K562 (cell line): ENCODE results near the gene CDH1. TPM values are rescaled to one million over a fixed set of nuclear protein-coding genes. Genes with fewer than 3 reads are reported as not detected.

Experiments used
- ATAC-seq: fragments of 200-7000 bp; cut with Tn5 transposase; 3 replicates; pipeline ENCODE4 v1.9.1; 2020; ENCODE audit warnings: moderate library complexity
- BruUV-seq: library from RNA; stranded (reverse); fragments of 400-500 nt; replicated peaks from 2 replicates; lab custom pipeline; 2021; lab: Mats Ljungman, UMichigan
- CTCF ChIA-PET: fragments of 300-600 bp; formaldehyde crosslinking; extraction: SDS; loops from one replicate; lab custom pipeline; 2021; ENCODE audit warnings: low intra/inter-chr PET ratio; lab: Yijun Ruan, JAX
- POLR2A ChIA-PET: fragments of 300-600, 350-650 bp; sonication (Branson Sonifier 250); formaldehyde crosslinking; extraction: SDS; loops from one replicate; lab custom pipeline; 2021; ENCODE audit warnings: antibody characterized with exemption, inconsistent platforms; lab: Yijun Ruan, JAX
- DNase-seq, 4 experiments: peaks; one replicate each; pipeline versions ENCODE4 v3.0.0 to v3.0.0-alpha.2; 2011 to 2018; ENCODE audit warnings: low spot score in 3 of 4, mixed read lengths in 3 of 4; ENCODE audit errors: extremely low read depth in 1 of 4
- FAIRE-seq: peaks from 2 replicates; lab custom pipeline; 2011; peaks lifted over from hg19 to GRCh38; lab: Jason Lieb, UNC
- H2AFZ ChIP-seq: 2 replicates; pipeline ENCODE4 v1.6.0; 2011; ENCODE audit warnings: low read depth, low read length, control low read depth, inconsistent platforms
- H3K27ac ChIP-seq: fragments of 200-600 bp; 3 replicates; pipeline ENCODE4 v1.8.0; 2011; ENCODE audit warnings: low read depth, mild to moderate bottlenecking, control low read depth, inconsistent platforms, low read length, moderate library complexity, mixed read lengths; ENCODE audit errors: extremely low read depth
- H3K27me3 ChIP-seq, 2 experiments: fragments of 300-600 bp in 1 of 2; 2 replicates in 1 of 2; 3 replicates in 1 of 2; pipeline versions ENCODE4 v1.6.0 to v1.8.0; 2011; ENCODE audit warnings: inconsistent platforms in 2 of 2, low read length in 2 of 2, mild to moderate bottlenecking in 1 of 2, mixed read lengths in 1 of 2, moderate library complexity in 1 of 2; ENCODE audit not compliant: control insufficient read depth in 2 of 2, insufficient read depth in 2 of 2
- H3K36me3 ChIP-seq: fragments of 300-600 bp; 3 replicates; pipeline ENCODE4 v1.8.0; 2011; ENCODE audit warnings: mild to moderate bottlenecking, low read length, inconsistent platforms; ENCODE audit not compliant: control insufficient read depth, insufficient read depth
- H3K4me1 ChIP-seq, 2 experiments: fragments of 200-600 bp in 1 of 2; replicated peaks in 1 of 2; 2 replicates in 1 of 2; 3 replicates in 1 of 2; pipeline versions ENCODE4 v1.5.1 to v1.8.0; 2011; ENCODE audit warnings: inconsistent platforms in 2 of 2, low read length in 2 of 2, mild to moderate bottlenecking in 1 of 2, mixed read lengths in 1 of 2, moderate library complexity in 1 of 2; ENCODE audit not compliant: control insufficient read depth in 2 of 2, insufficient read depth in 2 of 2
- H3K4me2 ChIP-seq: 2 replicates; pipeline ENCODE4 v1.6.1; 2011; ENCODE audit warnings: low read length, control low read depth, inconsistent platforms, mixed read lengths; ENCODE audit not compliant: insufficient read depth
- H3K4me3 ChIP-seq: fragments of 200-600 bp; sonication (generic), shearing (Covaris generic); 2 replicates; pipeline ENCODE4 v1.5.1; 2016; ENCODE audit warnings: control low read depth, inconsistent platforms
- H3K79me2 ChIP-seq: fragments of 200-600 bp; 3 replicates; pipeline ENCODE4 v1.8.0; 2011; ENCODE audit warnings: low read length, inconsistent platforms; ENCODE audit not compliant: control insufficient read depth, insufficient read depth
- H3K9ac ChIP-seq, 2 experiments: 2 replicates each; pipeline versions ENCODE4 v1.6.0 to v1.6.1; 2011; ENCODE audit warnings: low read depth in 2 of 2, low read length in 2 of 2, control low read depth in 1 of 2, inconsistent platforms in 1 of 2, mild to moderate bottlenecking in 1 of 2, mixed read lengths in 1 of 2; ENCODE audit not compliant: insufficient read depth in 1 of 2
- H3K9me1 ChIP-seq: one replicate; pipeline ENCODE4 v1.6.0; 2011; ENCODE audit warnings: inconsistent platforms, mild to moderate bottlenecking, low read length, moderate library complexity; ENCODE audit not compliant: control insufficient read depth, insufficient read depth
- H3K9me3 ChIP-seq: replicated peaks from 2 replicates; pipeline ENCODE4 v1.5.1; 2011; ENCODE audit warnings: low read depth, low read length, inconsistent platforms; ENCODE audit not compliant: control insufficient read depth, insufficient read depth
- H4K20me1 ChIP-seq: replicated peaks from 2 replicates; pipeline ENCODE4 v1.6.1; 2011; ENCODE audit warnings: low read length, inconsistent platforms, mixed read lengths; ENCODE audit not compliant: control insufficient read depth, insufficient read depth
- CBFA2T2 ChIP-seq: fragments of 450-650 bp; conservative IDR thresholded peaks from 2 replicates; pipeline ENCODE4 v1.6.1; 2017; ENCODE audit warnings: mild to moderate bottlenecking
- CBX8 ChIP-seq: fragments of 200-600 bp; sonication (generic); IDR thresholded peaks from 2 replicates; pipeline ENCODE4 v1.6.1; 2012; ENCODE audit warnings: borderline replicate concordance, mixed run types, low read depth, mild to moderate bottlenecking, moderate library complexity, mixed read lengths, low read length, control low read depth, inconsistent platforms; ENCODE audit not compliant: poor library complexity, severe bottlenecking; ENCODE audit errors: extremely low read depth
- FOXA3 ChIP-seq, 2 experiments: fragments of 450-650 bp in 1 of 2; sonication (generic) in 1 of 2; formaldehyde crosslinking; IDR thresholded peaks in 1 of 2; conservative IDR thresholded peaks in 1 of 2; 2 replicates each; pipeline versions ENCODE4 v1.4.0 to v1.8.0; 2020 to 2022; ENCODE audit warnings: mild to moderate bottlenecking in 2 of 2, missing genetic modification reagents in 1 of 2
- HDAC8 ChIP-seq: fragments of 450-650 bp; IDR thresholded peaks from 2 replicates; pipeline ENCODE4 v1.6.1; 2016; ENCODE audit warnings: mild to moderate bottlenecking, missing genetic modification characterization, moderate library complexity, missing compliant biosample characterization
- PML ChIP-seq: IDR thresholded peaks from 2 replicates; pipeline ENCODE4 v1.6.1; 2012; ENCODE audit warnings: low read length, inconsistent platforms
- SIRT6 ChIP-seq: IDR thresholded peaks from one replicate; pipeline ENCODE4 v1.6.1; 2012; ENCODE audit warnings: low read depth, mild to moderate bottlenecking, control low read depth, inconsistent platforms, low read length, moderate library complexity
- ZNF263 ChIP-seq: sonication (generic); formaldehyde crosslinking; IDR thresholded peaks from 2 replicates; pipeline ENCODE4 v1.8.0; 2022; ENCODE audit warnings: mild to moderate bottlenecking, missing genetic modification reagents, borderline replicate concordance
- WGBS: fragments of 100-300 bp; shearing (Covaris generic); methylation state at CpG from one replicate; pipeline ENCODE4 v1.1.6; 2016; ENCODE audit warnings: low coverage, mixed read lengths; ENCODE audit not compliant: insufficient coverage; ENCODE audit errors: missing lambda C conversion rate; 5-methylcytosine and 5-hydroxymethylcytosine counted together
- in situ Hi-C: fragments of 300-500 bp; cut with MboI; formaldehyde crosslinking; loops from 4 replicates; pipeline ENCODE4 v1.15.0; 2018; ENCODE audit warnings: inconsistent platforms, mixed read lengths
- intact Hi-C: fragments of 100-400 bp; cut with micrococcal nuclease; formaldehyde crosslinking; loops from 2 replicates; pipeline ENCODE4 v1.14.2; 2022
- polyA plus RNA-seq, 8 experiments: library from polyadenylated mRNA; depleted of rRNA in 4 of 8; stranded (reverse) in 5 of 8; unstranded in 3 of 8; fragments of >200 nt; fragmentation: Nextera tagmentation in 2 of 8; fragmentation: Illumina TruSeq in 1 of 8; extraction: Ambion mirVana in 2 of 8; extraction: Trizol in 1 of 8; gene quantifications; 2 replicates each; pipeline versions ENCODE4 v1.2.1 to v1.2.3, GENCODE V29; 2011 to 2014; ENCODE audit warnings: inconsistent platforms in 1 of 8, missing spikeins in 1 of 8
- total RNA-seq, 7 experiments: library from RNA; depleted of rRNA in 6 of 7; stranded (reverse); fragments of >200 nt in 6 of 7; fragmentation: Illumina TruSeq in 2 of 7; extraction: Trizol in 2 of 7; gene quantifications; 2 replicates each; pipeline versions ENCODE4 v1.2.1 to v1.2.3, GENCODE V29; 2011 to 2021; ENCODE audit warnings: low replicate concordance in 1 of 7

The CDH1 gene
- total and polyA plus RNA-seq, 9 of the 15 experiments (the other 6 are each of a cell fraction or from before 2014, with no cell fraction given), result 0.01 to 0.69 TPM; not detected in 7

DNA sequence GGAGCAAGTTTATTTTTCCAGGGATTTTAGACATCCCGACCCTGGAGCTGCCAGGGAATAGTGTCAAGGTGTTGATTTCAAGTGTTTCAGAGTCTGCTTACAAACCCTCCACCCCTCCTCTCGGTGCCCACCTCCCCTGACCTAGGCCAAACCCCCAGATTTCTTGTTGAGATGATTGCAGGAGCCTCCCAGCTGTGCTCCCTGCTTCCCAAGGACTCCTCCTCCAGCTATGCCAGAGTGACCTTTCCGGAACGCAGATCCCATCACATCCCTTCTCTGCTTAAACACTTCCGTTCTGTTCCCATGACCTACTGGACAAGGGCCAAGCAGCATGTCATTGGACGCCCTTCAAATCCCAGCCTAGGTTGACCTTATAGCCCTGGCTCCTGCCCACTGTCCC is 23.7 kb upstream of the CDH1 start:
- ChIA-PET CTCF (no interaction called here), POLR2A (interaction anchor here (0.8 to 1.8 kb wide), 2 partner anchors 10 to 44 kb away, joined by 3 to 5 read pairs; no protein-coding TSS in a partner anchor)
- intact Hi-C loops (no loop called here), in situ Hi-C loops (no loop called here)
- no peak overlapping the region for H3K9ac ChIP-seq
- 41% methylated on average over 6 of the region's 6 CpGs for WGBS
- H3K4me3 ChIP-seq, result no peak overlapping the region
- DNase-seq (no peak), FAIRE-seq (no peak), ATAC-seq (no peak)
- H3K27me3 ChIP-seq, result peaks cover 0 to 10% of the 10 kb centered on the region in 2 experiments; a peak in 2 of 5 replicates
- TF ChIP-seq PML (no peak), SIRT6 (no peak), CBX8 (no peak), HDAC8 (tag) (no peak), CBFA2T2 (no peak), FOXA3 (CRISPR knock-in tag; conservative IDR thresholded peaks at IDR 0.05 in 1 of 2, IDR thresholded peaks at IDR 0.05 in 1 of 2) (no peak), ZNF263 (CRISPR knock-in tag) (peak; percentile 38; the same call in 1 of the 2 replicates)
- H4K20me1 ChIP-seq, result no peaks in the 10 kb centered on the region
- H3K27ac ChIP-seq, result no peak overlapping the region
- H3K36me3 ChIP-seq, result no peaks in the 10 kb centered on the region
- H3K79me2 ChIP-seq, result no peaks in the 10 kb centered on the region
- H3K4me1 ChIP-seq, result peaks cover 0 to 5% of the 10 kb centered on the region in 2 experiments; a peak in 2 of 5 replicates
- H3K9me1 ChIP-seq, result no peaks in the 10 kb centered on the region
- H3K9me3 ChIP-seq, result no peaks in the 10 kb centered on the region
- H2AFZ ChIP-seq, result no peak overlapping the region
- no peak overlapping the region for H3K4me2 ChIP-seq
- no TSS peak for BruUV-seq
